ENCODE data around the gene GP1BA. TPM values are rescaled to one million over a fixed set of nuclear protein-coding genes. Genes with fewer than 3 reads are reported as not detected.

GP1BA gene
- total RNA-seq, 1 donor from 2014 or later = not detected

DNA sequence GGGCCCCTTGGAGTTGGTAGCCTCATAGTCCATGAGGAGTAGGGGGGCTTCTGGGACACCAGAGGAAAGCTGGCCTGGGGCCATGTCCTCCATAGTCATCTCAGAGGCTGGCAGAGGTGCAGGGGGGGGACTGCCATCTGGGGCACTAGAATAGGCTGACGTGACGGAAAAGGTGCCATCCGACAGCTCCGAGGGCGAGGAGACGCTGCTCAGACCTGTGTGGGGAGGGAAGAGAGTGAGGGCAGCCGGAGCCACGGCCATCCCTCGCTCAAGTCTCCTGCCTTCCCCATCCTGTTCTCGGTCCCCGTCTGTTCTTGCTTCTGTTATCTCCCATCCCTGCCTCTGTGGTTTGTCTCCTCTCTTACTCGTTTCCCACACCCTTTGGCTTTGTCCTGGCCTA is 40.2 kb downstream of the GP1BA start:
- DNase-seq (ENCODE audit: low read depth, low spot score) = no peak

DNA sequence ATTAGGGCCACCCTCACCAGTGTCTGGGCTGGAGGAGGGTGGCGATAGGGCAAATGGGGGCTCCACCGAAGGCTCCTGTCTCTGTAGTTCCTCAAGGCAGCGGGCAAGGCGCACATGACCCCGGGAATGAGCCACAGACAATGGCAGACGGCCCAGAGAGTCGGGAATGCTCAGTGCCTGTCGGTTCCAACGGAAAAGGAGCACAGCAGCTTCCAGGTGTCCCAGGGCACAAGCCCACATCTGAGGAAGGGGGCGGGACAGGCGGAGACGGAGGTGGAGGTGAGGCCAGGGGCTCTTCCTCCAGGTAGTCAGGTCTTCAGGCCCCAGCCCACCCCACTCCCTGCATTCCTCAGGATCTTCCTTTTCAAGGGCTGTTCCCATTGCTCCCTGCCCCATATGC is 40.7 kb downstream of the GP1BA start:
- DNase-seq (ENCODE audit: low read depth, low spot score) = no peak

DNA sequence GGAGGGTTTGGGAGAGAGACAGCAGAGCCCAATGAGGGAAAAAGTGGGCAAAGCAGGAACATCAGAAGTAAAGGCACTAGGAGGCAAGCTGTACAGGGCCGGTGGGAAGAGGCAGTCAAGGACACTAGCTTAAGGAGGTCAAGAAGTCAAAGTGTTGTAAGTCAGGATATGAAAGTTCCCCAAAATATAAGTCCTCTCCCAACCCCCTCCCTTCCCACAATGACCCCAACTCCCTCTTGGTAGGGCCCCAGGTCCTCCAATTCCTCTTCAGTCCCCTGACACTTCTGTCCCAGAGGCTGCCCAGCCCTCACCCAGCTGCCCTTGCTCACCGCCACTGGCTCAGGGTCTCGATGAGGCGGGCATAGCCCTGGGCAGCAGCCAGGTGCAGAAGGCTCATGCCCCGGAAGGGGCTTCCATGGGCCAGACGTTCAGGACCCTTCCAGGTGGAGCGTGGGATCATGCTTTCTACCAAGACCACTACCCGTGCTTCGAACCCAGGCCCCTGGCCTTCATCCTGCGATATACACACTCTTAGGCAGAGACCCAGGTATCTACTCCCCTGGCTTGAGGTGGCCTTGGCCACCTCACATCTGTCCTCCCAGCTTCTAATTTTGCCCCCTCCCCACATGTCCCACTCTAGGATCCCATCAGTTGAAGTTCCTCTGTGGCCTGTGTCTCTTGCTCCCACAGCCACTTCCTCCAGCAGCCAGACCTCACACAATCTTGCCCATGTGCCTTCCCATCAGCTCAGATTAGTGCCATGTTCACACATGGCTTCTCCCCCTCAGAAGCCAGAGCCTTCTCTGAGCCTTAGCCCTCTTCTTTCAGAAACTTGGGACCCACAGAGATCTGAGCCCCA is 41.4 kb downstream of the GP1BA start:
- DNase-seq (ENCODE audit: low read depth, low spot score) = no peak

DNA sequence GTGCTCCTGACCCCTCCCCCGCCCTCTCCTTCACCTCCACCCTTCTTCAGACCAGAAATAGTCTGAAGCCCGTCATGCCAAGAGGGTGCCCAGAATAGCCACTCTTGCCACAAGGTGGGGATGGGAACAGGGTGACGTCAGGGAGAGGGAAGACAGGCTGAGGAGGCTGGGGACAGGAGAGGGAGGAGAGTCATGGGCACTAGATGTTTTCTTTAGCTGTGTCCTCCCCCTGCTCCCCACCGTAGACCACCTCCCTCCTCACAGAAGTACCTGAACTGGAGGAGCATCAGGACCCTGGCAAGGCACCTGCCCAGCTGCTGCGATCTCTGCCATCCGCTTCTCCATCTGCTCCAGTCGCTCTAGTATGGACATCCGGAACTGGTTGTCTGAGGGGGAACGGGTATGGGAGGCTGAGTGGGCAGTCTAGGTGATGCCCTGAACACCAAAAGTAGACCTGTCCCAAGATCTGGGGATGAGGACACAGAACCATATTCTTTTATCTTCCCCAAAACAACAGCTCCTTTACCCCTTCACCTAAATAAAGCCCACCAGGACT is 42.1 kb downstream of the GP1BA start:
- DNase-seq (ENCODE audit: low read depth, low spot score) = no peak

DNA sequence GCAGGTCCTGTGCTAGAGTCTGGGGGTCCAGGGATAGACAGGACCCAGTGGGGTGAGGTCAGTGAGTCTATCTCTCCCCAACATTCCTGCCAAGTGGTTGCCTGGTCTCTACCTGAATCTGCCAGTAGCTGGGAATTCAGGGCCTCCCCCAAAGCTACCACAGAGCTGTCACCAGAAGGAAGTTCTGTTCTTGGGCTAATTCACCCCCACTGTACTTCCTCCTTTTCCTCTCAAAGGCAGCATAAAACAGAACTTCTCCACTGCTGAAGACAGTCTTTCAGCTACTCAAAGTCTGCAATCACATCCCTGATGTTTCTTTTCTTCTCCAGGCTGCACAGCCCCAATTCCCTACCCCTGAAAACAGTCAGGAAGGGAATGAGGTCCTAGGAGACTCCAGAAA is 46.6 kb downstream of the GP1BA start:
- no peak for DNase-seq (ENCODE audit: low read depth, low spot score)

DNA sequence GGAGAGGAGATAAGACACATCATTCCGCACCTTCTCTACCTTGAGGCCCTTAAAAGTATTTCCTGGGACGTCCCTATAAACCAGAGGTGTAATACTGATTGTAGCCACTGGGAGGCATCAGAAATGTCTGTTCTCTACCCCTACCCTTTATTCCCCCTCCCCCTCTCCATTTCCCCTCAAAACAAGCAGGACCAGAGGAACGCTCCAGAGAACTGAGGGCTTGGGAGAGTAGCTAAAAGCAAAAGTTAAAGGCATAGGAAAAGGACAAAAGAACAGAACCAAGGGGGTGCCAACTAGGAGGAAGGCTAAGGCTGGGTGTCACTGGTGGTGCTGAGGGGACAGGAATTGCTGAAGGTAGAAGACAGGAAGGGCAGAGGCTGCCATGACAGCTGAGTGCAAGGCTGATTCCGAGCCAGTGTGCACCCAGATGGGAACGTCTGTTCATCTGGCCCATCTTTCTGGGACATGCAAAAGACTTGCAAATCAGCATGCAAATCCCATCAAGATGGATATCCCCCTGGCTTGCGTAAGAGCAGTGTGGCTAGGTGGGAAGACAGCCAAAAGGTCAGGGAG is 48.7 kb downstream of the GP1BA start:
- DNase-seq (ENCODE audit: low read depth, low spot score) = no peak

DNA sequence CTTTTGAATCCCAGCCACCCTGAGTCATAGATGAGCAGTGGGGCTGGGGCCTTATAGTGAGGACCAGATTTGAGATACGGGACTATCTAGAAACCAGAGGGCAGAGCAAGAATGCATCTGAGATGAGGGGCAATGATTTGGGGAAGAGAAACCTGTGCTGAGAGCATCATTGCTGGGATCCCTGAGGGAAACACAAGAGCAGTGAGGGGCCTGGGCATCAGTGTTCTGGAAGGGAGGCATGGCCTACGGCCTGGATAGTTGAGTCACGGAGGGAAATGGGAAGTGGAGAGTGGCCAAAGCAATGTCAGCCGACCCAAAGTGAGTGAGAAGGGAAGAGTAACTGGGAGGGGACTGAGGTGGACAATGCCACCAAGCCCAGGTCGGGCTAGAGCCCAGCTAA is 50.2 kb downstream of the GP1BA start:
- DNase-seq (ENCODE audit: low read depth, low spot score) = no peak

Other genes with a start within 250 kb of the GP1BA start
- 16.0 and 27.6 TPM in 2 replicates for gene PELP1, start 228.1 kb upstream of the GP1BA start, total RNA-seq
- 7.7 and 8.7 TPM in 2 replicates for gene ARRB2, start 221.6 kb upstream of the GP1BA start, total RNA-seq
- gene MED11, start 200.8 kb upstream of the GP1BA start, total RNA-seq = 9.4 and 12.5 TPM in 2 replicates
- gene ZMYND15, start 192.4 kb upstream of the GP1BA start, total RNA-seq = 0.07 and 0.11 TPM in 2 replicates
- 2.4 and 7.4 TPM in 2 replicates for gene CXCL16, start 192.3 kb upstream of the GP1BA start, total RNA-seq
- gene TM4SF5, start 160.4 kb upstream of the GP1BA start, total RNA-seq = not detected in 2 replicates
- 0.32 and 0.40 TPM in 2 replicates for gene VMO1, start 145.9 kb upstream of the GP1BA start, total RNA-seq
- gene GLTPD2, start 143.3 kb upstream of the GP1BA start, total RNA-seq = not detected in 2 replicates
- gene PSMB6, start 136.1 kb upstream of the GP1BA start, total RNA-seq = 225 and 243 TPM in 2 replicates
- gene PLD2, start 125.1 kb upstream of the GP1BA start, total RNA-seq = 25.6 and 32.3 TPM in 2 replicates
- gene MINK1, start 98.9 kb upstream of the GP1BA start, total RNA-seq = 26.2 and 30.8 TPM in 2 replicates
- gene C17orf107, start 32.7 kb upstream of the GP1BA start, total RNA-seq = 0.71 and 0.92 TPM in 2 replicates
- 0.53 and 3.2 TPM in 2 replicates for gene CHRNE, start 29.2 kb upstream of the GP1BA start, total RNA-seq
- gene SLC25A11, start 7.8 kb downstream of the GP1BA start, total RNA-seq = 61.6 and 71.2 TPM in 2 replicates
- gene RNF167, start 8.0 kb downstream of the GP1BA start, total RNA-seq = 14.8 and 15.2 TPM in 2 replicates
- 518 and 651 TPM in 2 replicates for gene PFN1, start 16.3 kb downstream of the GP1BA start, total RNA-seq
- 1.3 and 1.6 TPM in 2 replicates for gene ENO3, start 18.8 kb downstream of the GP1BA start, total RNA-seq
- 58.8 and 65.3 TPM in 2 replicates for gene SPAG7, start 35.5 kb downstream of the GP1BA start, total RNA-seq
- gene CAMTA2, start 55.4 kb downstream of the GP1BA start, total RNA-seq = 4.3 and 4.5 TPM in 2 replicates
- gene INCA1, start 65.2 kb downstream of the GP1BA start, total RNA-seq = 0.13 and 0.28 TPM in 2 replicates
- 94.7 and 113 TPM in 2 replicates for gene KIF1C, start 65.7 kb downstream of the GP1BA start, total RNA-seq
- 0.07 TPM in 2 replicates for gene SLC52A1, start 103.1 kb downstream of the GP1BA start, total RNA-seq
- 1.1 and 1.9 TPM in 2 replicates for gene ZFP3, start 146.2 kb downstream of the GP1BA start, total RNA-seq
- gene ZNF232, start 179.6 kb downstream of the GP1BA start, total RNA-seq = 6.3 and 7.6 TPM in 2 replicates
- not detected in 2 replicates for gene USP6, start 183.8 kb downstream of the GP1BA start, total RNA-seq